B cell (primary cell): ENCODE results near the gene DESI2. TPM values are rescaled to one million over a fixed set of nuclear protein-coding genes. Genes with fewer than 3 reads are reported as not detected.

Experiments
- ATAC-seq: fragments of 200-7000 bp; cut with Tn5 transposase; one replicate; pipeline ENCODE4 v1.10.0; 2021; ENCODE audit warnings: low read depth, mild to moderate bottlenecking, moderate number of reproducible peaks, moderate library complexity
- CTCF ChIA-PET: fragments of 350-600 bp; sonication (Branson Sonifier 250); formaldehyde crosslinking; loops from one replicate; lab custom pipeline; 2021; ENCODE audit warnings: antibody characterized with exemption, inconsistent platforms; lab: Charles Lee
- POLR2A ChIA-PET: fragments of 350-600 bp; sonication (Branson Sonifier 250); formaldehyde crosslinking; loops from one replicate; lab custom pipeline; 2021; ENCODE audit warnings: antibody characterized with exemption; lab: Charles Lee
- DNase-seq: peaks from one replicate; pipeline ENCODE4 v3.0.0; 2013
- H2AFZ ChIP-seq: 2 replicates; pipeline ENCODE4 v1.6.1; 2012; ENCODE audit warnings: mild to moderate bottlenecking, low read depth, low read length; ENCODE audit not compliant: insufficient read depth, poor library complexity, severe bottlenecking
- H3K27ac ChIP-seq, 2 donors: 1 replicate in 1 of 2; 2 replicates in 1 of 2; pipeline ENCODE4 v1.5.1; 2012 to 2013; ENCODE audit warnings: low read length in 2 of 2, mild to moderate bottlenecking in 2 of 2, moderate library complexity in 1 of 2
- H3K27me3 ChIP-seq, 4 experiments: fragments of 200-600 bp in 1 of 4; sonication (generic) in 1 of 4; replicated peaks in 1 of 4; 1 replicate in 2 of 4; 2 replicates in 2 of 4; pipeline versions ENCODE4 v1.6.1 to v1.7.0; 2013 to 2016; ENCODE audit warnings: low read length in 3 of 4, mild to moderate bottlenecking in 2 of 4, mixed read lengths in 1 of 4, moderate library complexity in 1 of 4; ENCODE audit not compliant: insufficient read depth in 4 of 4, control insufficient read depth in 3 of 4; ENCODE audit errors: control extremely low read depth in 1 of 4
- H3K36me3 ChIP-seq, 2 experiments: replicated peaks in 1 of 2; 1 replicate in 1 of 2; 2 replicates in 1 of 2; pipeline versions ENCODE4 v1.6.1 to v1.7.1; 2013; ENCODE audit warnings: low read length in 1 of 2; ENCODE audit not compliant: insufficient read depth in 2 of 2, control insufficient read depth in 1 of 2; ENCODE audit errors: control extremely low read depth in 1 of 2, extremely low read depth in 1 of 2
- H3K4me1 ChIP-seq, 2 donors: fragments of 200-600 bp in 1 of 2; sonication (generic) in 1 of 2; 1 replicate in 1 of 2; 2 replicates in 1 of 2; pipeline versions ENCODE4 v1.5.1 to v1.6.1; 2013 to 2017; ENCODE audit warnings: low read length in 2 of 2; ENCODE audit not compliant: control insufficient read depth in 2 of 2, insufficient read depth in 2 of 2
- H3K4me2 ChIP-seq: replicated peaks from 2 replicates; pipeline ENCODE3; 2012; ENCODE audit warnings: mild to moderate bottlenecking, low read depth, low read length; ENCODE audit not compliant: poor library complexity, severe bottlenecking
- H3K4me3 ChIP-seq, 5 experiments: fragments of 200-600 bp in 1 of 5; sonication (generic) in 1 of 5; 1 replicate in 3 of 5; 2 replicates in 2 of 5; pipeline versions ENCODE4 v1.5.1 to v1.7.0; 2011 to 2016; ENCODE audit warnings: low read length in 4 of 5, mild to moderate bottlenecking in 4 of 5, low read depth in 2 of 5, control low read depth in 1 of 5, moderate library complexity in 1 of 5; ENCODE audit not compliant: insufficient read depth in 1 of 5; ENCODE audit errors: control extremely low read depth in 1 of 5, extremely low read depth in 1 of 5
- H3K79me2 ChIP-seq: fragments of 200-600 bp; sonication (generic); one replicate; pipeline ENCODE4 v1.6.0; 2016; ENCODE audit warnings: low read length; ENCODE audit not compliant: control insufficient read depth, insufficient read depth
- H3K9ac ChIP-seq: fragments of 200-600 bp; sonication (generic); 2 replicates; pipeline ENCODE4 v1.6.1; 2017; ENCODE audit warnings: mild to moderate bottlenecking, low read length, moderate library complexity
- H3K9me3 ChIP-seq, 3 donors: one replicate each; pipeline versions ENCODE4 v1.6.1 to v1.7.1; 2013; ENCODE audit warnings: low read length in 2 of 3; ENCODE audit not compliant: control insufficient read depth in 2 of 3, insufficient read depth in 1 of 3; ENCODE audit errors: control extremely low read depth in 1 of 3
- H4K20me1 ChIP-seq: 2 replicates; pipeline ENCODE4 v1.6.0; 2012; ENCODE audit warnings: mild to moderate bottlenecking, low read length; ENCODE audit not compliant: insufficient read depth, control insufficient read depth, poor library complexity, severe bottlenecking
- H3K27ac Mint-ChIP-seq: one replicate; pipeline ENCODE4 v1.8.0; 2021; ENCODE audit warnings: mixed read lengths
- H3K27me3 Mint-ChIP-seq: one replicate; pipeline ENCODE4 v1.8.0; 2021; ENCODE audit warnings: mixed read lengths
- H3K4me1 Mint-ChIP-seq: one replicate; pipeline ENCODE4 v1.8.0; 2021; ENCODE audit warnings: mixed read lengths
- H3K4me3 Mint-ChIP-seq: one replicate; pipeline ENCODE4 v1.8.0; 2021; ENCODE audit warnings: mixed read lengths
- H3K9me3 Mint-ChIP-seq: one replicate; pipeline ENCODE4 v1.8.0; 2022; ENCODE audit warnings: mixed read lengths; ENCODE audit not compliant: insufficient read depth
- CTCF ChIP-seq: fragments of 200-600 bp; IDR thresholded peaks from one replicate; pipeline ENCODE4 v1.8.0; 2022; ENCODE audit warnings: antibody characterized with exemption, mild to moderate bottlenecking
- EZH2 ChIP-seq: IDR thresholded peaks from 2 replicates; pipeline ENCODE4 v1.6.1; 2012; ENCODE audit warnings: borderline replicate concordance, low read depth, mild to moderate bottlenecking, moderate library complexity, low read length; ENCODE audit not compliant: insufficient read depth, poor library complexity, severe bottlenecking
- WGBS: methylation state at CpG from one replicate; pipeline ENCODE4 v1.1.5; 2013; ENCODE audit warnings: missing lambda C conversion rate; ENCODE audit not compliant: insufficient coverage; 5-methylcytosine and 5-hydroxymethylcytosine counted together
- intact Hi-C: fragments of 100-400 bp; cut with micrococcal nuclease; formaldehyde crosslinking; loops from one replicate; pipeline ENCODE4 v1.10.0; 2022
- polyA plus RNA-seq: library from polyadenylated mRNA; depleted of rRNA; stranded (reverse); fragments of >200 nt; gene quantifications from 2 replicates; pipeline ENCODE4 v1.2.3, GENCODE V29; 2012
- total RNA-seq, 2 donors: library from RNA; stranded (reverse); fragments of 120-200 nt in 1 of 2; gene quantifications; 1 replicate in 1 of 2; 2 replicates in 1 of 2; pipeline versions ENCODE4 v1.2.3 to v1.2.4, GENCODE V29; 2013 to 2022

DESI2 gene
- total and polyA plus RNA-seq, 2 donors (not counting 1 experiment from before 2014, with no cell fraction given), result 9.3 to 25.2 TPM

- DNase-seq (no peak), ATAC-seq (no peak)
- Histone ChIP-seq H3K4me1 (no peaks in the 10 kb centered on the region), H3K9me3 (no peaks in the 10 kb centered on the region), H3K36me3 (peaks cover 0 to 12% of the 10 kb centered on the region in 2 experiments), H3K4me2 (no peak overlapping the region), H3K9ac (no peak overlapping the region), H4K20me1 (no peaks in the 10 kb centered on the region), H3K27me3 (no peaks in the 10 kb centered on the region), H3K27ac (no peak overlapping the region), H2AFZ (no peak overlapping the region), H3K4me3 (no peak overlapping the region), H3K79me2 (no peaks in the 10 kb centered on the region)
- Mint-ChIP-seq H3K4me1 (no peaks in the 10 kb centered on the region), H3K27me3 (no peaks in the 10 kb centered on the region), H3K4me3 (no peak overlapping the region), H3K27ac (no peak overlapping the region), H3K9me3 (no peaks in the 10 kb centered on the region)
- intact Hi-C loops, result no loop called here
- POLR2A ChIA-PET, result no interaction called here
- no CpG with 5 or more reads among the region's 2 CpGs for WGBS
- CTCF ChIA-PET, result no interaction called here
- TF ChIP-seq EZH2 (no peak), CTCF (no peak)
Measured at GRCh38 chr1:244710474-244711062, 57.6 kb downstream of the DESI2 start.

GRCh38 chr1:244712669-244713068 lies 59.7 kb downstream of the DESI2 start:
- no peak for TF ChIP-seq EZH2
- H3K4me1 Mint-ChIP-seq, result no peaks in the 10 kb centered on the region
- POLR2A ChIA-PET, result no interaction called here

More at GRCh38 chr1:244712669-244713068, 59.7 kb downstream of the DESI2 start:
- Histone ChIP-seq H3K27me3 (no peaks in the 10 kb centered on the region), H3K27ac (no peak overlapping the region), H3K4me1 (no peaks in the 10 kb centered on the region), H3K9ac (no peak overlapping the region), H3K9me3 (no peaks in the 10 kb centered on the region), H3K4me3 (no peak overlapping the region), H2AFZ (no peak overlapping the region), H3K4me2 (no peak overlapping the region), H3K36me3 (peaks cover 0 to under 1% of the 10 kb centered on the region in 2 experiments), H3K79me2 (no peaks in the 10 kb centered on the region), H4K20me1 (no peaks in the 10 kb centered on the region)
- CTCF ChIA-PET, result no interaction called here
- DNase-seq (no peak), ATAC-seq (no peak)
- Mint-ChIP-seq H3K4me3 (no peak overlapping the region), H3K9me3 (no peaks in the 10 kb centered on the region), H3K27me3 (no peaks in the 10 kb centered on the region), H3K27ac (no peak overlapping the region)
- intact Hi-C loops, result no loop called here
- 85% methylated on average over 5 of the region's 7 CpGs for WGBS
